Neural progenitor cell (in vitro differentiated cells): ENCODE data around the gene SRRD. TPM values are rescaled to one million over a fixed set of nuclear protein-coding genes. Genes with fewer than 3 reads are reported as not detected.

Experiments
- DNase-seq: peaks from one replicate; pipeline ENCODE4 v3.0.0-alpha.2; 2016; ENCODE audit warnings: low spot score
- H2AFZ ChIP-seq: fragments of 200-600 bp; sonication (generic); replicated peaks from 2 replicates; pipeline ENCODE4 v1.6.1; 2016; ENCODE audit warnings: antibody characterized with exemption
- H3F3A ChIP-seq: fragments of 200-600 bp; sonication (generic); 2 replicates; pipeline ENCODE4 v1.6.1; 2016; ENCODE audit warnings: antibody characterized with exemption, low read depth
- H3K27ac ChIP-seq: fragments of 200-600 bp; sonication (generic); 2 replicates; pipeline ENCODE4 v1.5.1; 2016; ENCODE audit warnings: mild to moderate bottlenecking
- H3K27me3 ChIP-seq: fragments of 200-600 bp; sonication (generic); 2 replicates; pipeline ENCODE4 v1.6.1; 2016; ENCODE audit warnings: mild to moderate bottlenecking, moderate library complexity
- H3K36me3 ChIP-seq: fragments of 200-600 bp; sonication (generic); 2 replicates; pipeline ENCODE4 v1.5.1; 2016
- H3K4me1 ChIP-seq: fragments of 200-600 bp; sonication (generic); 2 replicates; pipeline ENCODE4 v1.6.1; 2016; ENCODE audit warnings: mixed run types
- H3K4me2 ChIP-seq: fragments of 200-600 bp; sonication (generic); 2 replicates; pipeline ENCODE4 v1.6.1; 2016
- H3K4me3 ChIP-seq: fragments of 200-600 bp; sonication (generic); 2 replicates; pipeline ENCODE4 v1.5.1; 2016
- H3K79me2 ChIP-seq: fragments of 200-600 bp; sonication (generic); 2 replicates; pipeline ENCODE4 v1.6.1; 2016; ENCODE audit warnings: low read depth
- H3K9ac ChIP-seq: fragments of 200-600 bp; sonication (generic); 2 replicates; pipeline ENCODE4 v1.6.1; 2016
- H3K9me3 ChIP-seq: fragments of 200-600 bp; sonication (generic); 2 replicates; pipeline ENCODE4 v1.5.1; 2016; ENCODE audit warnings: low read depth
- H4K20me1 ChIP-seq: fragments of 200-600 bp; sonication (generic); 2 replicates; pipeline ENCODE4 v1.6.1; 2016; ENCODE audit warnings: low read depth
- H3K27ac Mint-ChIP-seq: 3 replicates; pipeline ENCODE4 v1.8.0; 2021; ENCODE audit warnings: mixed read lengths
- H3K27me3 Mint-ChIP-seq: 2 replicates; pipeline ENCODE4 v1.8.0; 2022; ENCODE audit warnings: low read depth, mild to moderate bottlenecking, inconsistent platforms, moderate library complexity, mixed read lengths; ENCODE audit not compliant: insufficient read depth
- H3K36me3 Mint-ChIP-seq: 3 replicates; pipeline ENCODE4 v1.8.0; 2021; ENCODE audit warnings: mixed read lengths
- H3K4me1 Mint-ChIP-seq: 3 replicates; pipeline ENCODE4 v1.8.0; 2021; ENCODE audit warnings: mixed read lengths
- H3K4me3 Mint-ChIP-seq: 3 replicates; pipeline ENCODE4 v1.8.0; 2021; ENCODE audit warnings: mild to moderate bottlenecking, moderate library complexity, mixed read lengths
- H3K9me3 Mint-ChIP-seq: 3 replicates; pipeline ENCODE4 v1.8.0; 2020; ENCODE audit warnings: mixed read lengths
- EZH2 ChIP-seq: fragments of 200-600 bp; sonication (generic); IDR thresholded peaks from 2 replicates; pipeline ENCODE4 v1.6.1; 2017; ENCODE audit warnings: antibody characterized with exemption, mild to moderate bottlenecking, moderate library complexity
- EZH2phosphoT487 ChIP-seq: fragments of 200-600 bp; sonication (generic); IDR thresholded peaks from 2 replicates; pipeline ENCODE4 v1.6.1; 2017; ENCODE audit warnings: antibody characterized with exemption
- total RNA-seq: library from RNA; depleted of rRNA; stranded (reverse); fragments of >200 nt; gene quantifications from 2 replicates; pipeline ENCODE4 v1.2.3, GENCODE V29; 2015; ENCODE audit warnings: low replicate concordance
- TF ChIP-seq, protein P1 (sequence below): fragments of 200-600 bp; sonication (generic); IDR thresholded peaks from 2 replicates; pipeline ENCODE4 v1.5.1; 2017; ENCODE audit warnings: antibody characterized with exemption, mild to moderate bottlenecking

The SRRD gene
- total RNA-seq, 1 donor from 2014 or later: 36.0 TPM

DNA sequence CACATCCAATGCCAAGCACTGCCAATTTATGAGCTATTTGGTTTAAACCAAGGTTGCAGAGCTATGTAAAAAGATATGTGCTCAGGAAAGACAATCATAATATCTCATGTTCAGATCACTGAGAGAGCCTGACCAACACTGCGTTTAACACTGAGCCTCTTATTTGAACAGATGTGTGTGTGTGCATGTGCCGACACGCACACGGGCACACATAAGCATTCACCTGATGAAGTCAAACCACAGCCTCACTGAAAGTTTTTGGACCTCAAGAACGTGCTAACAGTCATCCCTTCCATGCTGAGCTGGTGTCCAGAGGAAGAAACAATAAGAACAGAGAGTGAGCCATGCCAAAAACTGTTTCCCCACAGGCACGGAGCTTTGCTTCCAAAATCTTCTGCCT is 23.5 kb upstream of the SRRD start:
- Histone ChIP-seq H3K9me3 (no peaks in the 10 kb centered on the region), H3K4me2 (no peak overlapping the region), H3K36me3 (no peaks in the 10 kb centered on the region), H3K79me2 (peaks cover 15% of the 10 kb centered on the region), H3F3A (no peaks in the 10 kb centered on the region), H3K4me3 (no peak overlapping the region), H3K27me3 (no peaks in the 10 kb centered on the region), H2AFZ (no peak overlapping the region), H3K4me1 (peaks cover 12% of the 10 kb centered on the region), H4K20me1 (peaks cover 44% of the 10 kb centered on the region), H3K27ac (no peak overlapping the region), H3K9ac (no peak overlapping the region)
- no peak for TF ChIP-seq EZH2phosphoT487
- no peak for TF ChIP-seq EZH2
- TF ChIP-seq, protein P1, sequence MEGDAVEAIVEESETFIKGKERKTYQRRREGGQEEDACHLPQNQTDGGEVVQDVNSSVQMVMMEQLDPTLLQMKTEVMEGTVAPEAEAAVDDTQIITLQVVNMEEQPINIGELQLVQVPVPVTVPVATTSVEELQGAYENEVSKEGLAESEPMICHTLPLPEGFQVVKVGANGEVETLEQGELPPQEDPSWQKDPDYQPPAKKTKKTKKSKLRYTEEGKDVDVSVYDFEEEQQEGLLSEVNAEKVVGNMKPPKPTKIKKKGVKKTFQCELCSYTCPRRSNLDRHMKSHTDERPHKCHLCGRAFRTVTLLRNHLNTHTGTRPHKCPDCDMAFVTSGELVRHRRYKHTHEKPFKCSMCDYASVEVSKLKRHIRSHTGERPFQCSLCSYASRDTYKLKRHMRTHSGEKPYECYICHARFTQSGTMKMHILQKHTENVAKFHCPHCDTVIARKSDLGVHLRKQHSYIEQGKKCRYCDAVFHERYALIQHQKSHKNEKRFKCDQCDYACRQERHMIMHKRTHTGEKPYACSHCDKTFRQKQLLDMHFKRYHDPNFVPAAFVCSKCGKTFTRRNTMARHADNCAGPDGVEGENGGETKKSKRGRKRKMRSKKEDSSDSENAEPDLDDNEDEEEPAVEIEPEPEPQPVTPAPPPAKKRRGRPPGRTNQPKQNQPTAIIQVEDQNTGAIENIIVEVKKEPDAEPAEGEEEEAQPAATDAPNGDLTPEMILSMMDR: no peak
- H3K27me3 Mint-ChIP-seq: peaks cover 4% of the 10 kb centered on the region
- no peak overlapping the region for H3K4me3 Mint-ChIP-seq
- no peak for DNase-seq
- H3K36me3 Mint-ChIP-seq: peaks cover 26% of the 10 kb centered on the region
- H3K4me1 Mint-ChIP-seq: peaks cover 43% of the 10 kb centered on the region
- H3K9me3 Mint-ChIP-seq: no peaks in the 10 kb centered on the region
- no peak overlapping the region for H3K27ac Mint-ChIP-seq

DNA sequence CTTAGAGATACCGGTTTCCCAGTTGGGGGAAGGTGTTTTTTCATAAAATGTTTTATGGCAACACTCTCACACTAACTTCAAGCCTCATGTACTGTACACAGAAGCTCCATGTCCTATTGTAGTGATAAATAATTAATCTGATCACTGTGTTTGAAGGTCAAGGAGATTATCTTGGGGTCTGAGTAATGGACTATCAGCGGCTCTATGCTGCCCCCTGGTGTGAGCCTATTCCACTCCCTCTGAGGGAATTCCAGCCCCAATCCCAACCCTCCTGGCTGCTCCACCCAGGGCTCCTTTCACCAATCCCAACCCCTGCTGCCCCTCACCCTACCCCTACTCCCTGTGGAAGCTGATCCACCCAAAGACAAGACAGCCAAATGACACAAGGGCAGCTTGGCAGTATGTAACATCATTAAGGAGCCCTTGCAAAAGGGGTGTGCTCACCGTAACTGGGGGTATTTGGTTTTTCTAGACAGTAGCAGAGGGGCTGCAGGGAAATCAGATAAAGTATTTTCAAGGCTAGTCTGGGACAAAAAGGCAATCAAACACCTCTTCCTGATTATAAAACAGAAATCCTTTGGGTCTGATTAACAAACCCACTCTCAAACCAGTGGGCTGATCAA is 22.4 kb upstream of the SRRD start:
- Mint-ChIP-seq H3K9me3 (no peaks in the 10 kb centered on the region), H3K27ac (peak overlapping the region; percentile 93)
- no peak overlapping the region for H3K9ac ChIP-seq

DNA sequence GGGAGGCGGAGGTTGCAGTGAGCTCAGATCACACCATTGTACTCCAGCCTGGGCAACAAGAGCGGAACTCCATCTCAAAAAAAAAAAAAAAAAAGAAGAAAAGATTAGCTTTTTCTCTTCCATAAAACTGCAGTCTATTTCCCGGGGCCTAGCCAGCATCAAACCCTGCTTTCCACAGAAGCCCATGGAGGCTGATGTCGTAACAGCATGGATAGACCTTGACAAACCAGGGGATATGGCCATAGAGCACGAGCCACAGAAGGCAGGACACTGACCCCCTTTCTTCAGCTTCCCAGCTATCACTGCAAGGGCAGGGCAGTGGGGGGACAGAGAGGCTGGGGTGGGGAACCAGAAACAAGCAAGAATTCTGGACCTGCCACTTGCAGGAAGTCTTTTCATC is 21.6 kb upstream of the SRRD start:
- Histone ChIP-seq H3F3A (no peaks in the 10 kb centered on the region), H3K9me3 (no peaks in the 10 kb centered on the region), H3K4me1 (peaks cover 12% of the 10 kb centered on the region), H3K4me2 (no peak overlapping the region), H3K4me3 (no peak overlapping the region), H3K27ac (no peak overlapping the region), H3K79me2 (peaks cover 15% of the 10 kb centered on the region), H3K27me3 (no peaks in the 10 kb centered on the region), H2AFZ (no peak overlapping the region), H3K36me3 (no peaks in the 10 kb centered on the region), H3K9ac (no peak overlapping the region), H4K20me1 (peaks cover 44% of the 10 kb centered on the region)
- Mint-ChIP-seq H3K9me3 (no peaks in the 10 kb centered on the region), H3K4me1 (peaks cover 43% of the 10 kb centered on the region), H3K27me3 (peaks cover 4% of the 10 kb centered on the region), H3K36me3 (peaks cover 28% of the 10 kb centered on the region), H3K27ac (peak overlapping the region; percentile 96), H3K4me3 (peak overlapping the region; percentile 70)
- no peak for DNase-seq
- TF ChIP-seq EZH2phosphoT487 (no peak), EZH2 (no peak)
- TF ChIP-seq, protein P1: no peak

More for the DNA sequence above, 22.4 kb upstream of the SRRD start:
- Histone ChIP-seq H3K9me3 (no peaks in the 10 kb centered on the region), H3K79me2 (peaks cover 15% of the 10 kb centered on the region), H4K20me1 (peaks cover 44% of the 10 kb centered on the region), H2AFZ (no peak overlapping the region), H3K27ac (no peak overlapping the region), H3K36me3 (no peaks in the 10 kb centered on the region), H3K4me2 (no peak overlapping the region), H3K4me1 (peaks cover 12% of the 10 kb centered on the region), H3F3A (no peaks in the 10 kb centered on the region), H3K27me3 (no peaks in the 10 kb centered on the region), H3K4me3 (no peak overlapping the region)
- TF ChIP-seq, protein P1: peak; percentile 74
- TF ChIP-seq EZH2phosphoT487 (no peak), EZH2 (no peak)
- Mint-ChIP-seq H3K36me3 (peaks cover 28% of the 10 kb centered on the region), H3K4me1 (peaks cover 43% of the 10 kb centered on the region), H3K27me3 (peaks cover 4% of the 10 kb centered on the region), H3K4me3 (peak overlapping the region; percentile 58)
- DNase-seq: peak; percentile 86
